HG03159 (cell line): ENCODE data around the gene ACTL10.

Experiments
- ATAC-seq: cut with Tn5 transposase; IDR thresholded peaks from one replicate; pipeline ENCODE4 v1.9.1; 2021; ENCODE audit warnings: mild to moderate bottlenecking, moderate library complexity; ENCODE audit not compliant: unreplicated experiment

ACTL10 gene

DNA sequence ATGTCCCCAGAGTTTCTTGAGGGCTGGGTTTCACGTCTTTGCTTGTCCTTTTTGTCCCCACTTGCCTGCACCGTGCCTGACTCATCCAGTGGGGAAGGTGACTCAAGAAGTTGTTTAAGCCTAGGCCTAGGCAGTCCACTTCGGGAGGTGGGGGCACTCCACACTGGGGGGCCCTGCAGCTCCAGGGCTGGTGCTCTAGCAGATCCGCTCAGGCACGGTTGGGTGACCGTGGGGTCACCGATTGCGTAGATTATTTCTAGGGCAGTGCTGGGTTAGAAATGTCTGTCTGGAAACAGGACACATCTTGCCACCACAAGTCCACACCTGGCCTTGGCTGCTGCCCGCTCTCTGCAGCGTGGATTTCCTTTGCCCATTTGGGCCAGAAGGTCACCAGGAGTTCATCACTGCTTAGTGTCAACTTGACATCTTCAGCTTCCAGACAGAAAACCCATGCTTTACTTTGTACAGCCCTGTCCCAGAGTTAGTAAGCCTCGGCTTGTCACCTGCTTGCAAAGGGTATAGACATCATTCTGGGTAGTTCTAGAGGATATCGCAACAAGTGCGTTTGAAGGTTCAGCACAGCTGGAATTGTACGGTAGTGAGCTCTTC, 18.2 kb upstream of the ACTL10 start:
- no peak for ATAC-seq

DNA sequence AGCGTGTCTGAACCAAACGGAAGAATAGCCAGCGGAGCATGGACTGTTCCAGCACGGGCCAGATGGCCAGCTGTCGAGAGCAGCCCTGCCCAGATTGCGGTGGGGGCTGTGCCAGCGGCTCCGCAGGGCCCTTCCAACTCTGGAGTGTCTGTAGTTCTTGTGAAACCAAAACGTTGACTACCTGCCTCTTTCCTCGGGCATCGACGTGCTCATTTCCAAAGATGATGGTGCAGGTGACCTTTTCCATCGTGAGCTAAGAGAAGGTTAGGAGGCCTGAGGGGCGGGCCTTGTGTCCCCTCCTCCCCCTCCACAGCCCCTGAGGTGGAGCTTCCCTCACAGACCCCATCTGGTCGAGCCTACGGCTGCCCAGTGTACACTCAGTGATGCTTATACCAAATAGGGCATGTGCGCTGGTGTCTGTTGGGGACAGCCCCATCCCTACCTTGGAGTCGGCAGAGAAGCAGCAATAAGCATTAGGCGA, 17.5 kb upstream of the ACTL10 start:
- no peak for ATAC-seq

DNA sequence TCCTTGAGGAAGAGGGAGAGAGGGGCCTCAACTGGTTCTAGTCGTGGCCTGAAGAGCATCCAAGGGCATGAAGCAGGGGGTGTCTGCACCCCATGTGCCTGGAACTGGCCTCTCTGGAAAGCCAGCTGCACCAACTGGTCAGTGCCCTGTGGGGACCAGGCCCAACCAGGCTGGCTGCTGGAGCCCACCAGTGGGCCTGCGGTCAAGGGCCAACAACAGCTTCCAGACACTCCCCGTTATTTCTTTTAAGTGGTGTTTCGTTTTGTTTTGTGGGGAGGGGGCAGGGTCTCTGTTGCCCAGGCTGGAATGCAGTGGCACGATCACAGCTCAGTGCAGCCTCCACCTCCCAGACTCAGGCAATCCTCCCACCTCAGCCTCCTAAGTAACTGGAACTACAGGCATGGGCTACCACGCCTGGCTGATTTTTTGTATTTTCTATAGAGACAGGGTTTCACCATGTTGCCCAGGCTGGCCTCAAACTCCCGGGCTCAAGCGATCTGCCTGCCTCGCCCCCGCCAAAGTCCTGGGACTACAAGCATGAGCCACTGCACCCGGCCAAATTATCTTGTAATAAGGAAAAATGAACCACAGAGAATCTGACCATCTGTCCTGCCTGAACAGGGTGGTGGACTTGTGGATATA, 16.5 kb upstream of the ACTL10 start:
- no peak for ATAC-seq

DNA sequence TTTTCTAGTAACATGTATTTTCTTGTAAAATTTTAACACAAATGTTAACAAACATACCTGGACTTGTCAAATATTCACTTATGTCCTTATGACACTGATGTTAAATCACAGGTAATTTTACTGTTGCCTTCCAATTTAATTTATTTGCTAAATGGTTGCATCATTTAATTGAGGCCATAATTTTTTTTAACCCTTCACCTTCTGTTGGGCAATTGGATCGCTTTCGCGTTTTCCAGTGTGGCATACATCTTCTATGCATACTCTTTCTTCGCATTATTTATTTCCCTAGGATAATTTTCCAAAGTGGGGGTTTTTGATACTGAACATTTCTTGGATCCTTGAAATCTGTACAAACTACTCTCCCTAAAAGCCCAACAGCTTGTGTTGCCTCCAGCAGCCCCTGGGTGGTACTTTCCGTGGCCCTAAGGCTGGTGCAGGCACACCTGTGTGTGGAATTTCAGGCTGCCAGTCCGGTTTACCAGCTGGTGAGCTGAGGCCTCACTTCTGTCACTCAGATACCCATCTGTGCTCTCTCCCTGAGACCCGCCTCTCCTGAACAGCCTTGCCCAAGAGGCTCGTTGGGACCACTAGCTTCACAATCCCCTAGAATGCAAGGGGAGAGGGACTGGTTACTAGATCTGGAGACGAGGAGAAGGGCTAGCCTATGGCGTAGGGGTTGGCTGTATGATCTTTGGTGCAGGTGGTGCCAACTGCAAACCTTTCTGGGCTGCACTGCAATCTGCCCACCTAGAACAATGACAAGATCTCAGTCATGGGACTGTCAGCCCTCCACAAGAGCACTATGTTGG, 15.8 kb upstream of the ACTL10 start:
- no peak for ATAC-seq

DNA sequence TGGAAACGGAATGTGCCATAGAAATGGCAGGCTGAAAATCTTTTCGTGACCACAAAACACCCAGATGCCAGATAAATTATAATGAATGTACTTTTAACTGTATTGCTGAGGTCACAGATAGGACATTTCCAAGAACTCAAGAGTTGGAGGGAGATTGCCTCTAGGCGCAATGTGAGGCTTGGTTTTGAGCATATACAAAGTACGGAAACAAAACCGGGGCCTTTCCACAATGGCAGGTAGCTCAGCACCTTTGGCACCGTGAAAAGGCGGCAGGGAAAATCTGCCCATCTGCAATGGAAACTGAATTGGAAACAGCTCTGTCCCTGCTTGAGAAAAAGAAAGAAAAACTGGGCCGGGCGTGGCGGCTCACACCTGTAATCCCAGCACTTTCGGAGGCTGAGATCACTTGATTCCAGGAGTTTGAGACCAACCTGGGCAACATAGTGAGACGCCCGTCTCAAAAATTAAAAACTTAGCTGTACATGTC, 15.1 kb upstream of the ACTL10 start:
- ATAC-seq = no peak

DNA sequence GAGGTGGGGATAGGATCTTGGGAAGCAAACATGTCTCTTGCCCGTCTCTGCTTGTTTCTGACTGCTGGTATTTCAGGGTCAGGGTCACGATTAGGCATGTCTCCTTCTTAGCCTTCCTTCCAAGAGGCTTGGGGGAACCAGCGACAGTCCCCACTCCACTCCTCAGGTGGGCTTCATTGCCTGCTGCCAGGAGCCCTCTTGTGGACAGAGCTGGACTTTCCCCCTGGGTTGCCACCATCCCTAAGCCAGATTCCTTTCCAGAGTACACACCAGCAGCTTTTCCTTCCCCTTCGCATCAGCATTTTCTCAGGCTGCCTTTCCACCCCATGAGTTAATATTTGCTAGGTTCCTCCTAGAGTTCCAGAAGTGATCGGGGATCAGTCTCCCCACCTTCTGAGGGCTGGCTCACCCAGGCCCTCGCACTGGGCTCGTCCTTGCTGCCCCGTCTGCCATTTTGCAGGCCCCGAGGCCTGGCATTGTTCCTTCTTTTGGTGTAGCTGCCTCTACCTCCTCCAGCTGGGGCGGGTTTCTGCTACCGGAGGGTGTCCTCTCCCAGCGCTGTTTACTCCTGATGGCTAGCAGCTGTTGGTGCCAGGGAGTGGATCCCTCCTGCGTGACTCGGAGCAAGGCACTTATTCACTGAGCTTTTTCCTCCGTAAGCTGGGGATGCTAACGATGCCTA, 13.4 kb upstream of the ACTL10 start:
- ATAC-seq = no peak

DNA sequence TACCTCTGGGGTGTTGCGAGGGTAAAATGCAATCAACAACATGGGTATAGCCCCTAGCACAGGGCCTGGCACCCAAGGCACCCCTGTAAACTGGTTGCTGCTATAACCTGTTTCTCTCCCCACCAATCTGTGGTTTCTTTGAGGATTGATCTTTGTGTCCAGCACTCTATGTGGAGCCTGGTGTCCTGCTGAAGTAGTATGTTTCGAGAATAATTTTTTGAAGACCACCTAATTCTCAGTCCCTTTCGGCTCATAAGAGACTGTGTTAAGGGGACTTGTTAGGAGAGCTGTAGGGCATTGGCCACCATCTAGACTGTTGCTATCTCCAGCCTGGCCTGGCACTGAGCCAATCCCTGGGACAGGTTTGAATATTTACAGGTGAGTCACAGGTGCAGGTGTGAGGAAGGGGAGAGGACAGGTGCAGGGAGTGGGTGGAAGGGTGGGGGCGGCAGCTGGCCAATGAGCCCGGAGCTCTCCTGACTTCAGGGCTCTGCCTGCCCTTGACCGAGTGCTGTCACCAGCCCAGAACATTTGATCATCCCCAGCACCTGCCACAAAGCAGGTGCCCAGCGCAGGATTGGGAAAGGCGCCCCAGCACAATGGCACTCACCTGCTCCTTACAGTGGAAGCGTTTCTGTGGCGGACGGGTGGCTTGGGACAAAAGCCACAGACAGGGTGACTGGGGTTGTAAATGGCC, 12.7 kb upstream of the ACTL10 start:
- ATAC-seq = no peak

DNA sequence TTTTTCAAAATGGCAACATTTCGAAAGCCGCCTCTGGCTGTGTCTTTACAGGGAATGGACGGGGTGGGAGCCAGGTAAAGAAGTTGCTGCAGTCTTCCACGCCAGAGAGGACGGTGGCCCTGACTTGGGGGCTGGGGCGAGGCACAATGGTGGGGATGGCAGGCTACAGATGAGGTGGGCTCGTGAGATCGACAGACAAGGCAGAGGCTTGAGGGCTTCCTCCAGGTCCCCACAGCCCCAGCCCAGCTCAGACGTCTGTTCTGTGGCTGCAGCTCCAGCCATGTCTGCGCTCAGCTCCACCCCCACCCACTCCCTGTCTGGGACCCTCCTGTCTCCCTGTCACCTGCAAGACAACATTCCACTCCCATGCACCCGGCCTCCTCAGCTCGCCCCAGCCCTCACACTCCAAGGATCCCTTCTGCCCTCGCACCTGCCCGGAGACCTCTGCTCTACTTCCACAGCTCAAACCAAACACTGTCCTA, 12.0 kb upstream of the ACTL10 start:
- ATAC-seq = no peak

DNA sequence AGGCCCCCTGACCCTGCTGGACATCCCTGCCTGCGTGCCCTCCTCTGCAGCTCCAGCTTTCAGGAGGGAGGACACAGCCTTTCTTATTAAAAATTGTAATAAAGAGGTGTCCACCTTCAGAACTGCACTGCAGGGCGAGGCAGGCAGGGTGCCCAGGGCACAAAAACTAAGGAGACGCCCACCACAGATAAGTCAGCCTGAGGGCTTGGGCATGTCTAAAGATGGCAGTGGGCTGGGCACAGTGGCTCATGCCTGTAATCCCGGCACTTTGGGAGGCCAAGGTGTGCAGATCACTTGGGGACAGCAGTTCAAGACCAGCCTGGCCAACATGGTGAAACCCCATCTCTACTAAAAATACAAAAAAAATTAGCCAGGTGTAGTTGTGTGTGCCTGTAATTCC, 11.6 kb upstream of the ACTL10 start:
- ATAC-seq = no peak

DNA sequence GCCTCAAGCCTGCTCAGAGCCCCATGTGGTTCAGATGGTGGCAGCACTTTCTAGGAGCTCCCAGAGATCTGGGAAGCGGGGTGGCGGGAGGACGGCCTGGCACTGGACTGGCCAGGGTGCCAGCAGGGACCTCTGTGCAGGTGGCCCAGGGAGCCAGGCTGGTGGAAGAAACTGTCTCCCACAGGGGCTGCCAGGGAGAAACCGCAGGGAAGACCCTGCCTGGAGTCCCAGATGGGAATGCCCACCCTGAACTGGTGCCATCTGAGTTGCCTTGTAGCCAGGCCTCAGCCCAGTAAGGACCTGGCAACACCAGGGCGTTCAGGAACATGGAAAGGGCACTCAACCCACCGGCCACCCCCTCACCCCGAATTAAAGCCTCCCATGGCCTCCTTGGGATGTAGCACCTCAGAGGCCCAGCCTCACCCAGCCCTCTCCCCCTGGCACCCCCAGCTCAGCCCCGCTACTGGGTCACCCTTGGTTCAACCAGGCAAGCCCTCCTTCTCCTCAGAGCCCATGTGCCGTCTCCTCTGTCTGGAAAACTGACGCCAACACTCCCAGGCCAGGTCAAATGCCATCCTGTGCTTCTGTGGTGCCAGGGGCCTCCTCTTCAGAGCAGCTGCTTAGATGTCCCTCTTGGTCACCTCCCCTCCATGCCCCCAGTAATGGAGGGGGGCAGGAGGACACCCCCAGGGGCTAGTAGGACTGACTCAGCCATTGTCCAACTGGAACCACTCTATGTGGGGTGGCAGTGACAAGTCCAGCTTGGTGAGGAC, 10.5 kb upstream of the ACTL10 start:
- ATAC-seq = no peak

DNA sequence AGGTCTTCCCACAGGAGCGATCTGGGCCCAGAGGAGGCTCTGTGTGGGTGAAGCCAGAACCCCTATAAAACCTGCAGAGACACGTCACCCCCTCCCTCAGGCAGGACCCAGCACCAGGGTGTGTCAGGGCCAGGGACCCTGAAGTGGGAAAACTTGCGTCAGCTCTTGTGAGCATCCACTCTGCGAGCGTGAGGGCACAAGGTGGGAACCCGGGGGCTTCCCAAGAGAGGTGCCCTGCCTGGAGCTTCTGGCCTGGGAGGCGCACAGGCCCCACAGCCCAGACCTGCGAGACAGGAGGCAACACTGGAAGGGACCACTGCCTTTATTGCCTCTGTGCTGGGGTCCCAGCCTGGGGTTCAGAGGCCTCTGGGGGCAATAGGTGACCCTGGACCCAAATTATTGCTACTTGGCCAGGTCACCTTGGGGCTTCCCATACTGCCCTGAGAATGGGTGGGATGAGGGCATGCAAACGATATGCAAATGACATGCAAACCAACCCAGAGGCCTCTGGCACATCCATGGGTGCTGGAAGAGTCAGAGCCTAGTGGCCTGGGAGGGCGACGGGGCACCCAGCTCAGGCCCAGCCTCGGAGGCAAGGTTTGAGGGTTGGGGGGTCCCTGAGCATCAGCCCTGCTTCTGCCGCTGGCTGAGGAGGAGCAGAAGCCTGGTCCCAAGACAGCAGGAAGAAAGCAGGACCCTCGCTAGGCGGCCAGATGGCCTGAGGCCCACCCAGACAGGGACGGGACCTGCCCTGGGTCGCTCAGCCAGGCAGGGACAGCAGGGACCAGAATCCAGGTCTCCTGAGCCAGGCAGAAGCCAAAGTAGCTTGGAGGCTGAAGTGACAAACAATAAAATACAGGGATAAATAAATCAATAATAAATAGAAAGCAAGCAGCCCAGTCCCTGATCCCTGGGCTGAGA, 9.7 kb upstream of the ACTL10 start:
- no peak for ATAC-seq

DNA sequence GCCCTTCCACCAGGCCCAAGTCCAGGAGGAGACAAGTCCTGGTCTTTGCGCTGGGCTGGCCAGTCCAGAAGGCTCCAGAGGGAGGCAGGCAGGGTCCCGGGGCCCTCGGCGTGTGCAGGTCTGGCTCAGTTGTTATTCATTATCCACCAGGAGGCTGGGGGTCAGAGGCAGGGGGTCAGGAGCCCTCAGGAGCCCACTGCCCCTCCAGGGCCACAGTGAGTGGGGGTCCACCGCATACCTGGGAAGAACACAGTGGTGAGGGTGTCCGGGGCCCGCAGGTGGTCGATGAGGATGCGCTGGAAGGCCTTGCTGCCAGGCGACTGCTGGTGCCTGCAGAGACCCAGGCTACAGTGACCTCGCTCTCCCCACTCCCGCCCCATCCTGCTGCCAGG, 9.0 kb upstream of the ACTL10 start:
- ATAC-seq = no peak

DNA sequence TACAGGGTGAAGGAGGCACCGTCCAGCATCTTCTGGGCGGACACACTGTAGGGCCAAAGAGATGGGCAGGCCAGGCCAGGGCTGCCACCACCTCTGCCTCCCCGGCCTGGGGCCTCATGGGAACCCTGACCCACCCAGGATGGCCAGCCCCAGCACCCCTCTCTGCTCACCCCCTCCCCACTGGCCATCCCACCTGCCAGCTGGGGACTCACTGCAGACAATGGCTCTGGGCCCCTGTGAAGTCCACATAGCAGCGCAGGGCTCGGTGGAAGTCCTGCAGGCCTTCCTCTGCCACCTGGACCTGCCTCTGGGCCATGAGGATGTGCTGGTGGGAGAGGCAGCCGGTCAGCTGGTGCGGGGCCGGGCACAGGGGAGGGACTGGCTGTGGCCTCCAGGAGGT, 8.2 kb upstream of the ACTL10 start:
- no peak for ATAC-seq

DNA sequence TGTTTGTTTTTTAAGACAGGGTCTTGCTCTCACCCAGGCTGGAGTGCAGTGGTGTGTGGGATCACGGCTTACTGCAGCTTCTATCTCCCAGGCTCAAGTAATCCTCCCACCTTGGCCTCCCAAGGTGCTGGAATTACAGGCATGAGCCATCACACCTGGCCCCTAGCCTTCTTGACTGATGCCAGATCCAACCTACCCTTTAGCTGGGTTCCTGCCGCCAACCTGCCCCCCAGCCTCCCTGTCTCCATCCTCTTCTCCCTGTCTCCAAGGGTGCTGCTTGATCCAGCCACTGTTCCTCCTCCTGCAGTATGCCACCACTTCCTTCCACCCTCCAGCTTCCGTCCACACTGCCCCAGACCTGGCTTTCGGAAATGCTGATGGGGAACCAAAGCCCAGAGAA, 7.8 kb upstream of the ACTL10 start:
- ATAC-seq = no peak

DNA sequence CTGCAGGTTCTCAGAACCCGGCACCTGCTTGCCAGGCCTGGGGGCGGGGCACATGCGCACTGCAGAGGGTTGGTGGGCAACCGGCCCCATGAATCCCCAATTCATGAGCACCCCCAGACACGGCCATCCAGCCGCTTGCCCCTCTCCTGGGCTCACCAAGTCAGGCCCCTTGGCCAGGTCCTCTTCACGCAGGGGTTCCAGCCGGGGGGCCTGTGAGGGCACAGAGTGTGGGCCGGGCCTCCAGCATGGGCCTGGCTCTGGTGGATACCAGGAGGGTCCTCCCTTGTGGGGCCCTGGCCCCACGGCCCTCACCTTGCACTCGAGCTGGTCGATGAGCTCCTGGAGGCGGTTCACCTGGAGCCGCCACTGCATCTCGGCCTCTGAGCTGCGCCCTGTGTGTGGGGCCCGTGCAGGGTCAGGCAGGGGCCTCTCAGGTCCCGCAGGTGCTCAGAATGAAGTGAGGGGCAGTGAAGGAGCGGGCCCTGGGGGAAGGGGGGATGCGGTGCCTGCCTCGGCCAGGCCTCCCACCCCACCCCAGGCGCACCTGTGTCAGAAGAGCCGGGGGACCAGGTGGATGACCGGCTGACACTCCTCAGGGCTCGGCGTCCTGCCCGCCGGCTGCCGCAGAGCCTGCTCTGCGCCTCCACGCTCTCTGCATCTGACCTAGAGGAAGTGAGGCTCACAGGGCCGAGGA, 7.3 kb upstream of the ACTL10 start:
- no peak for ATAC-seq

DNA sequence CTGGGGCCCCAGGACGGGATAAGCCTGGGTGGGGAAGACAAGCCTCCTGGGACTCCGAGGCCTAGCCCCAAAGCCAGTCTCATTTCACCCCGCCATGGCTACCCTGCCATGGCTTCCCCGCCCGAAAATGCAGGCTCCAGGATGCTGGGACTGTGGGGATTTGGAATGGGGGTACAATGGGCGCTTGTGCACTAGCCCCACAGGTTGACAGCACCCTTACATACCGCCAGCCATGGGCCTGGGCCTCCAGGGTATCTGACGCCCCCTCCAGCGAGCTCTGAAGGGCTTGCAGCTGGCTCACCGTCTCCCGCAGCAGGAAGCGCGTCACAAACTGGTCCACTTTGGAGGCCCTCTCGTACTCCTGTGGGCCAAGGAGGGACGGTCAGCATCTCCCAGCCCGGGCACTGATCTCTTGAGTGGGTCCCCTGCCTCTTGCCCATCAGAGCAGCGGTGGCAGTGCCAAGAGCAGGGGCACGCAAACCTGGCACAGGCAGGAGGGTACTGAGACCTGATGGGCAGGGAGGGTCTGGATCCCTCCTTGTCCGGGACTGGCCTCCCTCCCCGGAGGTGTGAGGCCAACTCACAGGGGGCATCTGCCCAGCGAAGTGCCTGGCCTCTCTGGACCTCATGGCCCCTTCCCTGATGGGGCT, 6.6 kb upstream of the ACTL10 start:
- no peak for ATAC-seq

DNA sequence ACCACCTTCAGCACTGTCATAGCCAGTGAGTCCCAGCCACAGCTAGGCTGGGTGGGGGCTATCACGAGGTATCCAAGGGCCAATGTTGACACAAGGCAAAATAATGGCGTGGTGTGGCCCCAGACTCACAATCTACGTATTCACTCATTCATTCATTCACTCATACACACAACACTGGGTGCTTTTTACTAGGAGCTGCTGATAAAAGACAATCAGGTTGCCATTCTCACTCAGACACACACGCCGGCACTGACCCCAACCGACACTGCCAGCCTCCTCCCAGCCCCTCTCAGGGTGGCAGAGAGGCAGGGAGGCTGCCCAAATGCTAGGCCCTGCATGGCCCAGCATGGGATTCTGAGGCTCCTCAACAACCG, 6.1 kb upstream of the ACTL10 start:
- no peak for ATAC-seq

DNA sequence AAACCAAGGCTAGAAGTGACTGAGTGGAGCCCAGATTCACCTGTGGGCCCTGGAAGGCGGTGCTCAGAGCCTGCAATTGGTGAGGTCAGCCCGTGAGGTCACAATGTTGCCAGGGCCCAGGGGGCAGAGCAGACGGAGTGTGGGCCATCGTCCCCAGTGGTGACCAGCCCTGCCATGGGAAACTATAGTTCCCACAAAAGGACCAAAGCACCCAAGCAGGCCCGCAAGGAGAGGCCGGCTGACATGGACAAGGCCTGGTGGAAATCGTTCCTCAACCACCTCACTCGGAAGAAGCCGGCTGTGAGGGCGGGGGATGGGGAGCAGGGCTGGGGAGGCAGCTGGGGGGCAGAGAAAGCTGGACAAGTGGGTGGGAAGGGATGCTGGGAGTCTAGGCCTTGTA, 4.6 kb upstream of the ACTL10 start, which contains the start of gene C20orf144:
Gene C20orf144, plus strand, starts transcription at position 156 of the 400 bp plus-strand sequence. Its CDS starts 19 bp downstream, at position 175.
- no peak for ATAC-seq
